H1 (cell line): ENCODE measurements around the gene LRP8.

Source experiments
- EZH2 ChIP-seq: fragments of 200-600 bp; sonication (generic); IDR thresholded peaks from 2 replicates; pipeline ENCODE4 v1.7.1; 2012; ENCODE audit warnings: low read depth, mild to moderate bottlenecking, moderate library complexity, low read length, inconsistent platforms; ENCODE audit not compliant: severe bottlenecking
- JUN ChIP-seq: IDR thresholded peaks from 2 replicates; pipeline ENCODE4 v1.6.1; 2011; ENCODE audit warnings: low read depth, mild to moderate bottlenecking, improper control_type of control experiment, low read length

DNA sequence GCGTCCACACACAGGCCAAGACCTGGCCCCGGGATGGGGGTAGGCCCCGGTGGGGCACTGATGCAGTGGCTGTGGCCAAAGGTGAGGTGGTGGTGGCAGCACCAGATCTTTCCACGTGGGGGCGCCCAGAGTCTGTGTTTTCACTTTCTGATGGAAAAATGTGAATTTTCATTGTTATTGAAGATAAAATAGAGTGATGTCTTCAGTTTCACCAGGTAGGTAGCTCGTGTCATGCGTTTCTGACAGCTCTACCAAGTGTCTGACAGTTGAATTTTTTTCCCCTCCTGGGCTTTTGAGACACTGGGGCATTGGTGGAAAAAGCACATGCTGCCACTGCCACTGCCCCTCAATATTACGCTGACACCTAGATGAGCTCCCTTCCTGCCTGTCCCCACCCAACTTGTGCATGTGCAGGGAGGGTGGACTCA is 49.6 kb downstream of the LRP8 start:
- TF ChIP-seq JUN (no peak), EZH2 (no peak)
